Neural cell (in vitro differentiated cells): ENCODE data around the gene DNAJC28.

ENCODE experiments used
- CTCF ChIP-seq: fragments of 450-650 bp; IDR thresholded peaks from 2 replicates; pipeline ENCODE4 v1.5.1; 2014; ENCODE audit warnings: antibody characterized with exemption, mild to moderate bottlenecking, moderate library complexity; ENCODE audit not compliant: poor library complexity, severe bottlenecking
- EP300 ChIP-seq: fragments of 450-650 bp; conservative IDR thresholded peaks from 2 replicates; pipeline ENCODE4 v1.6.1; 2014; ENCODE audit warnings: antibody characterized with exemption, mild to moderate bottlenecking, moderate library complexity; ENCODE audit not compliant: poor library complexity, severe bottlenecking
- EZH2 ChIP-seq: fragments of 200-600, 300-800 bp; shearing (Covaris generic), sonication (generic); IDR thresholded peaks from 2 replicates; pipeline ENCODE4 v1.6.1; 2014; ENCODE audit warnings: antibody characterized with exemption, low read length, borderline replicate concordance, mild to moderate bottlenecking; ENCODE audit not compliant: insufficient read depth, poor library complexity, severe bottlenecking
- MXI1 ChIP-seq: fragments of 450-650 bp; conservative IDR thresholded peaks from 2 replicates; pipeline ENCODE4 v1.6.1; 2014; ENCODE audit warnings: antibody characterized with exemption, mild to moderate bottlenecking; ENCODE audit not compliant: poor library complexity, severe bottlenecking
- POLR2AphosphoS5 ChIP-seq: IDR thresholded peaks from 2 replicates; pipeline ENCODE4 v1.6.1; 2012
- RAD21 ChIP-seq: fragments of 450-650 bp; conservative IDR thresholded peaks from 2 replicates; pipeline ENCODE4 v1.6.1; 2014; ENCODE audit warnings: antibody characterized with exemption, mild to moderate bottlenecking, moderate library complexity
- REST ChIP-seq: IDR thresholded peaks from 2 replicates; pipeline ENCODE4 v1.6.1; 2012; ENCODE audit warnings: borderline replicate concordance
- SMC3 ChIP-seq: fragments of 450-650 bp; conservative IDR thresholded peaks from 2 replicates; pipeline ENCODE4 v1.6.1; 2014; ENCODE audit warnings: antibody characterized with exemption, mild to moderate bottlenecking, moderate library complexity; ENCODE audit not compliant: poor library complexity
- TAF1 ChIP-seq: IDR thresholded peaks from 2 replicates; pipeline ENCODE4 v1.6.1; 2012; ENCODE audit warnings: low read depth

GRCh38 chr21:33452362-33452761 lies 39.2 kb downstream of the DNAJC28 start:
- TF ChIP-seq REST (no peak), CTCF (no peak), EZH2 (no peak), POLR2AphosphoS5 (no peak), RAD21 (no peak), EP300 (no peak), TAF1 (no peak), SMC3 (no peak), MXI1 (no peak)
